K562 (cell line): Measurements from ENCODE around the gene PLCB3. TPM values are rescaled to one million over a fixed set of nuclear protein-coding genes. Genes with fewer than 3 reads are reported as not detected.

Source experiments
- CREM ChIP-seq: IDR thresholded peaks from 2 replicates; pipeline ENCODE4 v1.6.1; 2014; ENCODE audit warnings: antibody characterized with exemption, low read depth
- CXXC5 ChIP-seq: fragments of 250-450 bp; sonication (Bioruptor Pico); IDR thresholded peaks from 2 replicates; pipeline ENCODE4 v1.8.0; 2022; ENCODE audit warnings: inconsistent platforms, mild to moderate bottlenecking, moderate library complexity
- ETV1 ChIP-seq: fragments of 450-650 bp; conservative IDR thresholded peaks from 2 replicates; pipeline ENCODE4 v1.6.1; 2016; ENCODE audit warnings: missing genetic modification characterization, control low read depth, low read depth, missing compliant biosample characterization
- FOXM1 ChIP-seq, 2 experiments: fragments of 450-650 bp in 1 of 2; sonication (generic) in 1 of 2; formaldehyde crosslinking in 1 of 2; IDR thresholded peaks; 2 replicates each; pipeline versions ENCODE4 v1.6.1 to v1.9.0; 2017 to 2022; ENCODE audit warnings: low read depth in 2 of 2, mild to moderate bottlenecking in 2 of 2, missing genetic modification reagents in 1 of 2, moderate library complexity in 1 of 2
- FOXP1 ChIP-seq: sonication (generic); formaldehyde crosslinking; IDR thresholded peaks from 2 replicates; pipeline ENCODE4 v1.8.0; 2022; ENCODE audit warnings: mild to moderate bottlenecking, missing genetic modification reagents
- GABPA ChIP-seq: fragments of 200-800 bp; sonication (Bioruptor generic); conservative IDR thresholded peaks from 2 replicates; pipeline ENCODE4 v1.6.1; 2016; ENCODE audit warnings: low read depth, missing genetic modification characterization, missing compliant biosample characterization
- HNRNPH1 ChIP-seq: fragments of 200-400 bp; formaldehyde crosslinking; optimal IDR thresholded peaks from 2 replicates; pipeline ENCODE3; 2017; ENCODE audit warnings: low read depth, mild to moderate bottlenecking, low read length, moderate library complexity
- KAT7 ChIP-seq: sonication (generic); formaldehyde crosslinking; IDR thresholded peaks from 2 replicates; pipeline ENCODE4 v1.8.0; 2022; ENCODE audit warnings: missing genetic modification reagents, mild to moderate bottlenecking, borderline replicate concordance
- LARP7 ChIP-seq: fragments of 450-650 bp; IDR thresholded peaks from 2 replicates; pipeline ENCODE4 v1.6.1; 2016
- NFIC ChIP-seq: fragments of 450-650 bp; IDR thresholded peaks from 2 replicates; pipeline ENCODE4 v1.6.1; 2017; ENCODE audit warnings: mild to moderate bottlenecking, inconsistent platforms
- PHF20 ChIP-seq: fragments of 450-650 bp; IDR thresholded peaks from 2 replicates; pipeline ENCODE4 v1.6.1; 2018; ENCODE audit not compliant: partially characterized antibody
- POLR2G ChIP-seq: fragments of 200-400 bp; formaldehyde crosslinking; IDR thresholded peaks from 2 replicates; pipeline ENCODE4 v1.6.1; 2017; ENCODE audit warnings: low read depth, mild to moderate bottlenecking, antibody characterized with exemption, low read length, moderate library complexity
- RBFOX2 ChIP-seq: fragments of 200-400 bp; formaldehyde crosslinking; IDR thresholded peaks from 2 replicates; pipeline ENCODE4 v1.6.1; 2017; ENCODE audit warnings: low read depth, mild to moderate bottlenecking, low read length, moderate library complexity
- TFAP4 ChIP-seq: sonication (generic); formaldehyde crosslinking; IDR thresholded peaks from 2 replicates; pipeline ENCODE4 v1.8.0; 2022; ENCODE audit warnings: missing genetic modification reagents, mild to moderate bottlenecking, moderate library complexity, borderline replicate concordance
- THAP7 ChIP-seq: fragments of 250-450 bp; sonication (Bioruptor Pico); IDR thresholded peaks from 2 replicates; pipeline ENCODE4 v1.5.0; 2021
- polyA plus RNA-seq, 8 experiments: library from polyadenylated mRNA; depleted of rRNA in 4 of 8; stranded (reverse) in 5 of 8; unstranded in 3 of 8; fragments of >200 nt; fragmentation: Nextera tagmentation in 2 of 8; fragmentation: Illumina TruSeq in 1 of 8; extraction: Ambion mirVana in 2 of 8; extraction: Trizol in 1 of 8; gene quantifications; 2 replicates each; pipeline versions ENCODE4 v1.2.1 to v1.2.3, GENCODE V29; 2011 to 2014; ENCODE audit warnings: inconsistent platforms in 1 of 8, missing spikeins in 1 of 8
- total RNA-seq, 7 experiments: library from RNA; depleted of rRNA in 6 of 7; stranded (reverse); fragments of >200 nt in 6 of 7; fragmentation: Illumina TruSeq in 2 of 7; extraction: Trizol in 2 of 7; gene quantifications; 2 replicates each; pipeline versions ENCODE4 v1.2.1 to v1.2.3, GENCODE V29; 2011 to 2021; ENCODE audit warnings: low replicate concordance in 1 of 7
- TF ChIP-seq, protein P1 (sequence below), 2 experiments: fragments of 450-650 bp in 1 of 2; sonication (generic) in 1 of 2; formaldehyde crosslinking in 1 of 2; IDR thresholded peaks in 1 of 2; conservative IDR thresholded peaks in 1 of 2; 2 replicates each; pipeline versions ENCODE4 v1.6.1 to v1.8.1; 2016 to 2023; ENCODE audit warnings: mild to moderate bottlenecking in 2 of 2, moderate library complexity in 2 of 2, inconsistent platforms in 1 of 2, missing genetic modification reagents in 1 of 2

PLCB3 gene
- total and polyA plus RNA-seq, 9 of the 15 experiments (the other 6 are each of a cell fraction or from before 2014, with no cell fraction given): 0.31 to 44.8 (median 14.6) TPM

- TF ChIP-seq LARP7: 0 out of 2 replicates have a peak, but pooled peaks have one; percentile 35
- TF ChIP-seq KAT7 (CRISPR knock-in tag): peak; percentile 90
- TF ChIP-seq POLR2G: peak; percentile 87
- peak; percentile 63; the same call in 1 of the 2 replicates for TF ChIP-seq TFAP4 (CRISPR knock-in tag)
- no peak for TF ChIP-seq HNRNPH1
- TF ChIP-seq FOXP1 (CRISPR knock-in tag): peak; percentile 68; the same call in 1 of the 2 replicates
- TF ChIP-seq, protein P1, sequence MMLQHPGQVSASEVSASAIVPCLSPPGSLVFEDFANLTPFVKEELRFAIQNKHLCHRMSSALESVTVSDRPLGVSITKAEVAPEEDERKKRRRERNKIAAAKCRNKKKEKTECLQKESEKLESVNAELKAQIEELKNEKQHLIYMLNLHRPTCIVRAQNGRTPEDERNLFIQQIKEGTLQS (IDR thresholded peaks at IDR 0.05): no peak
- TF ChIP-seq, protein P1 (CRISPR knock-in tag; conservative IDR thresholded peaks at IDR 0.05): 0 out of 2 replicates have a peak, but pooled peaks have one; percentile 24
- peak; percentile 77 for TF ChIP-seq CXXC5 (CRISPR knock-in tag)
- TF ChIP-seq CREM: peak; percentile 74
- 0 out of 2 replicates have a peak, but pooled peaks have one; percentile 33 for TF ChIP-seq NFIC
- peak; percentile 86 for TF ChIP-seq RBFOX2
- TF ChIP-seq GABPA: peak; percentile 92
- TF ChIP-seq PHF20: peak; percentile 39
- peak; percentile 17; the same call in 1 of the 2 replicates for TF ChIP-seq THAP7 (CRISPR knock-in tag)
- TF ChIP-seq ETV1 (tag): peak; percentile 42
- no peak for TF ChIP-seq FOXM1 (IDR thresholded peaks at IDR 0.05; ENCODE audit: low read depth)
- 0 out of 2 replicates have a peak, but pooled peaks have one; percentile 76 for TF ChIP-seq FOXM1 (CRISPR knock-in tag; IDR thresholded peaks at IDR 0.05; ENCODE audit: low read depth)
Measured at GRCh38 chr11:64225608-64226506, 25.5 kb upstream of the PLCB3 start, which contains the start of the genes NUDT22 and TRPT1 (continued).
